Measurements from ENCODE around the gene UAP1L1.

Gene UAP1L1

DNA sequence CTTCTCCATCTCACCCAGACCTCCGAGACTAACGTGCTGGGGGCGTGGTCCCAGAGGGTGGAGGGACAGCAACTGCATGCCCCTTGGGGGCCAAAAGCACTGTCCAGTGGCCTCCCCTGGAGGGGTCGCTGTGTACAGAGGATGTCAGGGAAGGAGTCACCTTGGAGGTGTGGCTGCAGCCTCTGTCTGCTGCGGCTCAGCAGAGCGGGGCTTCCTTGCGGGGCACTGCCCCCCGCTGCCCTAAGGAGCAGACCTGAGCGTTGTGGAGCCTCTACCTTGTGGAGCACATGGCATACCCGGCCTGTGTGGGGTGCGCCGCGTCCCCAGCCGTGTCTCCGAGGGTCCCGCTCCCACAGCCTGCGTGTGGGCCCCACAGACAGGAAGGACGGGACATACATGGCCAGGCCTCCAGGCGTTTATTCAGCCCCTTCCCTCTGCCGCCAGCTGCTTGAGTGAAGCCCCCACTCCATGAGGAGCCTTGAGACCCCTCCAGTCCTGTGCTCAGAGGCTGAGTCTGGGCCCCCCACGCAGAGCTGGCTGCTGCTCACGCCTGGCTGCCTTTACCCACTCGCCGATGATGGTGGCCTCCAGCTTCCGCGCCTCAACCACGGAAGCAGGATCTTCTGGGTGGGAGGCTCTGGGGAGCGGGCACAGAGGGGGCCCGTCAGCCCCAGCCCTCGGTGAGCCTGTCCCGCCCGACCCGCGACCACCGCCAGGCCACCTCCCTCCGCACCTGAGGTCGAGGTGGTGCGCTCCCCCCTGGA lies 33.0 kb downstream of the UAP1L1 start:
- Histone ChIP-seq H3K4me1 (ENCODE audit: control insufficient read depth, insufficient read depth, low read length) (no peaks in the 10 kb centered on the region), H3K9ac (ENCODE audit: low read length) (no peak overlapping the region), H3K9me3 (ENCODE audit: control insufficient read depth, low read length) (no peaks in the 10 kb centered on the region), H3K4me3 (ENCODE audit: low read length) (no peak overlapping the region), H3K36me3 (ENCODE audit: control insufficient read depth, insufficient read depth, low read length, severe bottlenecking) (peaks cover 45% of the 10 kb centered on the region), H3K27me3 (replicated peaks; ENCODE audit: control insufficient read depth, insufficient read depth, low read length) (no peaks in the 10 kb centered on the region)
- DNase-seq (ENCODE audit: low read depth), result no peak

DNA sequence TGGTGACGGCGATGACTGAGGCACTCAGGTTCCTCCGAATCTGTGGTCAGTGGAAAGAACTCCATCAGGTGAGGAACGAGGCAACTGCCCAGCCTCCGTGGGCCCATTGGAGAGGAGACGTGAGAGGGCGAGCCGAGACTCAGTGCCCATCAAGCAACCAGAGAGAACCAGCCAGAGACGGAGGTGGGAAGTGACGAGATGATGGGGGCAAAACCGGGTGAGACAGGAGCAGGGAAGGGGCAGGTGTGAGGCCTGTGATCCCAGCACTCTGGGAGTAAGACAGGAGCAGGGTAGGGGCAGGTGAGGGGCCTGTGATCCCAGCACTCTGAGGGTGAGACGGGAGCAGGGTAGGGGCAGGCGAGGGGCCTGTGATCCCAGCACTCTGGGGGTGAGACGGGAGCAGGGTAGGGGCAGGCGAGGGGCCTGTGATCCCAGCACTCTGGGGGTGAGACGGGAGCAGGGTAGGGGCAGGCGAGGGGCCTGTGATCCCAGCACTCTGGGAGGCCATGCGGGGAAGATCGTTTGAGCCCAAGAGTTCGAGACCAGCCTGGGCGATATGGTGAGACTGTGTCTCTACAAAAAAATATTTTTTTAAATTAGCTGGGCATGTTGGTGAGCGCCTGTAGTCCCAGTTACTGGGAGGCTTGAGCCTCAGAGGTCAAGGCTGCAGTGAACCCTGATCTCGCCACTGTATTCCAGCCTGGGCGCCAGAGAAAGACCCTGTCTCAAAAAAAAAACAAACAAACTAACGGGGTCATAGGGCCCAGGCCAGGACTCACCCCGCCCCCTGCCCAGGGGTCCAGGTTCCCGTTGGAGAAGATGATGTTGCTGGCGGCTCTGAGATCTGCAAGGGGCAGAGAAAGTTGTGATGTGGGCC lies 33.8 kb downstream of the UAP1L1 start:
- Histone ChIP-seq H3K9me3 (ENCODE audit: control insufficient read depth, low read length) (no peaks in the 10 kb centered on the region), H3K27me3 (replicated peaks; ENCODE audit: control insufficient read depth, insufficient read depth, low read length) (no peaks in the 10 kb centered on the region), H3K9ac (ENCODE audit: low read length) (no peak overlapping the region), H3K36me3 (ENCODE audit: control insufficient read depth, insufficient read depth, low read length, severe bottlenecking) (peaks cover 38% of the 10 kb centered on the region), H3K4me3 (ENCODE audit: low read length) (no peak overlapping the region), H3K4me1 (ENCODE audit: control insufficient read depth, insufficient read depth, low read length) (no peaks in the 10 kb centered on the region)
- no peak for DNase-seq (ENCODE audit: low read depth)

DNA sequence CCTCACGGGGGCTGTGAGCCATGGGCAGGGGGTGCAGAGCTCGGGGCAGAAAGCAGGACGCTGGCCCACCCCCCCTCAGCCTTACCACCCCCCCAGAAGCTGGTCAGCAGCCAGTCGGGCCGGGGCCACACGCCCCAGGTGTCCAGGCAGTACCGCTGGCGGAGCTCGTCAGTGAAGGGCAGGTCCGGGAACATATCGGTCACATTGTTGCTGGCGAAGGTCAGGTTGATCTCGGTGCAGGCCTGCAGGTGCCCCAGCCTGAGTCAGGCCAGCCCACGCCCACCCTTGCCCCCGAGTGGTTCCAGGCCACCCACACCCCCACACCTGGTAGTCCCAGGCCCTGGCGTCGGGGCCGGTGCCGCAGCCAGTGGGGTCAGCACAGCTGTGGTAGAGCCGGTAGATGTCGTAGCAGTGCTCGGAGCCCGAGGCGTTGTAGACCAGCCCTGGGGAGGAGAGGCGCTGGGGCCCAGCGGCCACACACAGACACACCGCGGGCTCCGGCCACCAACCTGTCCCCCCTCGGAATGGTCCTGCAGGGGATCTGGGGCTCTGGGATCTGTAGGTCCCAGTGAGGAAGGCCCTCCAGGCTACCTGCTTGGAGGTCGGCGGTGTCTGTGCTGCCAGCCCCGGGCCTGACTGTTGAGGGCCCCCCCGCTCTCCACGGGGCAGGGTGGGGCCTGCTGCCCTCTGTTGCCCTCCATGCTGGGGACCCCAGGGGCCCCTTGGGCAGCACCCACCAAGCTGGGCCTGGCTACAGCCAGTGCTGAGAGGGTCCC lies 34.7 kb downstream of the UAP1L1 start:
- Histone ChIP-seq H3K27me3 (replicated peaks; ENCODE audit: control insufficient read depth, insufficient read depth, low read length) (no peaks in the 10 kb centered on the region), H3K36me3 (ENCODE audit: control insufficient read depth, insufficient read depth, low read length, severe bottlenecking) (peaks cover 31% of the 10 kb centered on the region), H3K9me3 (ENCODE audit: control insufficient read depth, low read length) (no peaks in the 10 kb centered on the region), H3K4me3 (ENCODE audit: low read length) (no peak overlapping the region), H3K9ac (ENCODE audit: low read length) (no peak overlapping the region), H3K4me1 (ENCODE audit: control insufficient read depth, insufficient read depth, low read length) (peaks cover 4% of the 10 kb centered on the region)
- no peak for DNase-seq (ENCODE audit: low read depth)

DNA sequence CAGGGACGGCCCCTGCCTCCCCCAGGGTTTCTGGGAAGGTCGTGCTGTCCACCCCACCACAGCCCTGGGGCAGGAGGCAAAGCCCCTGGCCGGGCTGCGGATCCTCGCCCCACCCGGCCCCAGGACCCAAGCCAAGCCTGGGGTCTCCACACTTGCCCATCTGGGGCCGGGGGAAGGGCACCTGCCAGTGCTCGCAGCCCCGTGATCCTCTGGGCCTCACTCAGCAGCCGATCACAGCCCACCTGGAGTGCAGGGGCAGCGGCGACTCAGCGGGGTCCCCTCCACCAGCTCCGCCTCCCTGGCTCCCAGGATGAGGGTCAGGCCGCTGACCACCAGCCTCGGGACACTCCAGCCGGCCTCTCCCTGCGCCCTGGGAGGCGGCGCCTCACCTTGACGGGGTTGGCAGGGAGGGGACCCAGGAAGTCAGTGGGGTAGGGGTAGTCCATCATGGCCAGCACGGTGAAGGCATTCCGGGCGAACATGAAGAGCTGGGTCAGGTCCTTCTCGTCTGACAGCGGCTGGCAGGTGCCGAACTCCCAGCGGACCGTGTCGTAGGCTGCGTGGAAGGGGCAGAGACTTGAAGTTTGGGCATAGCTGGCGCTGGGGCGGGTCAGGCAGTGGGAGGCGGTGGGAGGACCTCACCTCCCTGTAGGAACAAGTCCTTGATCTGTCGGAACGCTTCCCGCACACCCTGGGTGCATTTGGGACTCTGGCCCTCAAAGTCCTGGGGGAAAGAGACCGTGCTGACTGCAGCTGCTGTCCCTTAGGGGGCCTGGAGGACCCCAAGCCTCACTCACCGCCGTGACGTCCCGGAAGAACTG lies 35.5 kb downstream of the UAP1L1 start:
- H3K4me3 ChIP-seq (ENCODE audit: low read length), result no peak overlapping the region
- no peak for DNase-seq (ENCODE audit: low read depth)
- H3K4me1 ChIP-seq (ENCODE audit: control insufficient read depth, insufficient read depth, low read length), result peaks cover 8% of the 10 kb centered on the region
- H3K9me3 ChIP-seq (ENCODE audit: control insufficient read depth, low read length), result no peaks in the 10 kb centered on the region
- peaks cover 25% of the 10 kb centered on the region for H3K36me3 ChIP-seq (ENCODE audit: control insufficient read depth, insufficient read depth, low read length, severe bottlenecking)
- no peak overlapping the region for H3K9ac ChIP-seq (ENCODE audit: low read length)
- H3K27me3 ChIP-seq (replicated peaks; ENCODE audit: control insufficient read depth, insufficient read depth, low read length), result no peaks in the 10 kb centered on the region

DNA sequence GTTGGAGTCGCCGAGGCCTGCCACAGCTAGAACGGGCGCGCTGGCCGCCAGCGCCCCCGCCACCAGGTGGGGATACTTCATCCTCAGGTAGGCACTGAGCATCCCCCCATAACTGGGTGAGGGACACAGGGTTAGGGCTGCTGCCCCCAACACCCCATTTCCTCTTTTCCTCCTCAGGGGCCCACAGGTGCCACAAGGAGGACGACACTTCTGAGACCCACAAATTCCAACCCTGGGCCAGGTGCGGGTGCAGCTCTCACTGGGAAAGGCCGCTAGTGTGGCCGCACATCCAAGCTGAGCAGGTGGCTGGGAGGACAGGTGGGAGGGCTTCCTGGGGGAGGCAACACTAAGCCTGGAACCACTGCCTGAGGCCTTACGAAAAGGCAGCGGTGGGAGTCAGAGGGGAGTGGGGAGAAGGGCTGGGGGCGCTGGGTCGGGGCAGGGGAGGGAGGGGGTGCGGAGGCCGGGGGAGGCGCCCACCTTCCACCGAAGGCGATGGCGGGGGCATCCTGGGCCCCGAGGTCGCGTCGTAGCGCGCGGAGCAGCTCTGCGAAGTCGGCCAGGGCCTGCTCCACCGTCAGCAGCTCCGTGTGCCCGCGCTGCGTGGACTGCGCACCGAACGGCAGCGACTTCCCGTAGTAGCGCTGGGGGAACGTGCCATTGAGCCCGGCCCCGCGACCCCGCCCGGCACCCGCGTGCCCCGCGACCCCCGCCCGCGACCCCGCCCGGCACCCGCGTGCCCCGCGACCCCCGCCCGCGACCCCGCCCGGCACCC lies 36.3 kb downstream of the UAP1L1 start:
- Histone ChIP-seq H3K4me1 (ENCODE audit: control insufficient read depth, insufficient read depth, low read length) (peaks cover 8% of the 10 kb centered on the region), H3K4me3 (ENCODE audit: low read length) (no peak overlapping the region), H3K36me3 (ENCODE audit: control insufficient read depth, insufficient read depth, low read length, severe bottlenecking) (peaks cover 18% of the 10 kb centered on the region), H3K9ac (ENCODE audit: low read length) (no peak overlapping the region), H3K27me3 (replicated peaks; ENCODE audit: control insufficient read depth, insufficient read depth, low read length) (no peaks in the 10 kb centered on the region), H3K9me3 (ENCODE audit: control insufficient read depth, low read length) (no peaks in the 10 kb centered on the region)
- no peak for DNase-seq (ENCODE audit: low read depth)

DNA sequence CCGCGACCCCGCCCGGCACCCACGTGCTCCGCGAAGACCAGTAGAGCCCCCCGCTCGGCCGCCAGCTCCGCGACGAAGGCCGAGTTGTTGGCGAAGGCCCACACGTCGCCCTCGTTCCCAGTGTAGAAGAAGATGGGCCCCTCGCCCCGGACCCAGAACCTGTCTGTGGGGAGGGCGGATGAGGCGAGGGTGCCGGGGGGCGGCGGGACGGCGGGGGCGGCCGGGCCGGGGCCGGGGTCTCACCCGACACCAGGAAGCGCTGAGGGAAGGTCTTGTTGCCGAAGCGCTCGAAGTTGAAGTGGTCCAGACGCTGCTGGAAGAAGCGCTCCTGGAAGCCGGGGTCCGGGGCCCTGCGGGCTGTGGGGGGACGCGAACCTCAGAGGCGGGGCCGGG lies 36.9 kb downstream of the UAP1L1 start:
- Histone ChIP-seq H3K4me1 (ENCODE audit: control insufficient read depth, insufficient read depth, low read length) (peaks cover 8% of the 10 kb centered on the region), H3K36me3 (ENCODE audit: control insufficient read depth, insufficient read depth, low read length, severe bottlenecking) (peaks cover 11% of the 10 kb centered on the region), H3K4me3 (ENCODE audit: low read length) (peak overlapping the region; percentile 73), H3K9ac (ENCODE audit: low read length) (peak overlapping the region; percentile 39), H3K9me3 (ENCODE audit: control insufficient read depth, low read length) (no peaks in the 10 kb centered on the region), H3K27me3 (replicated peaks; ENCODE audit: control insufficient read depth, insufficient read depth, low read length) (no peaks in the 10 kb centered on the region)
- no peak for DNase-seq (ENCODE audit: low read depth)

- peak; percentile 82 for DNase-seq (ENCODE audit: low read depth)
- Histone ChIP-seq H3K4me1 (ENCODE audit: control insufficient read depth, insufficient read depth, low read length) (peaks cover 8% of the 10 kb centered on the region), H3K9ac (ENCODE audit: low read length) (peak within 1 kb of the TSS; percentile 49), H3K36me3 (ENCODE audit: control insufficient read depth, insufficient read depth, low read length, severe bottlenecking) (peaks cover 10% of the 10 kb centered on the region), H3K27me3 (replicated peaks; ENCODE audit: control insufficient read depth, insufficient read depth, low read length) (no peaks in the 10 kb centered on the region), H3K9me3 (ENCODE audit: control insufficient read depth, low read length) (no peaks in the 10 kb centered on the region), H3K4me3 (ENCODE audit: low read length) (peak within 1 kb of the TSS; percentile 73)
Observed at GRCh38 chr9:137114613-137115393, 37.5 kb downstream of the UAP1L1 start, which contains the start of gene DPP7. TSS of gene DPP7 (minus strand) at chr9:137114733. CDS start at chr9:137114713, 20 bp downstream.

GRCh38 chr9:137115394-137116026 lies 38.2 kb downstream of the UAP1L1 start:
- Histone ChIP-seq H3K27me3 (replicated peaks; ENCODE audit: control insufficient read depth, insufficient read depth, low read length) (no peaks in the 10 kb centered on the region), H3K9ac (ENCODE audit: low read length) (no peak overlapping the region), H3K4me3 (ENCODE audit: low read length) (no peak overlapping the region), H3K36me3 (ENCODE audit: control insufficient read depth, insufficient read depth, low read length, severe bottlenecking) (peaks cover 5% of the 10 kb centered on the region), H3K9me3 (ENCODE audit: control insufficient read depth, low read length) (no peaks in the 10 kb centered on the region), H3K4me1 (ENCODE audit: control insufficient read depth, insufficient read depth, low read length) (peaks cover 8% of the 10 kb centered on the region)
- DNase-seq (ENCODE audit: low read depth), result no peak

DNA sequence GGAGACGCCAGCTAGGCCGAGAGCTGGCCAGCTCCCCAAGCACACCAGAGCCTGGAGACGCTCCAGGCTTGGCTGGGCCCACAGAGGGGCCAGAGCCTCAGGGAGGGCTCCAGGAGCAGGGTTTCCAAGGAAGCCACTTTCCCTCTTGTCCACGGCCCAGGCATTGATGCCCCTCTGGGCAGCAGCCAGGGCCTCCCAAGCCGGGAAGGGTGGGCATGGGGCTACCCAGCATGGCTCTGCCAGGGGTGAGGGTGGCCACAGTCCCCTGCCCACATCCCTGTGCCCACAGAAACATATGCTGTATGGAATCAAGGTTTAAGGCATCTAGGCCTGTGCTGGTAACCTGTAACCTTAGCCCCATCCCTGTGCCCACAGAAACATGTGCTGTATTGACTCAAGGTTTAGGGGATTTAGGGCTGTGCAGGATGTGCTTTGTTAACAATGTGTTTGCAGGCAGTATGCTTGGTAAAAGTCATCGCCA lies 38.8 kb downstream of the UAP1L1 start:
- Histone ChIP-seq H3K27me3 (replicated peaks; ENCODE audit: control insufficient read depth, insufficient read depth, low read length) (no peaks in the 10 kb centered on the region), H3K9me3 (ENCODE audit: control insufficient read depth, low read length) (no peaks in the 10 kb centered on the region), H3K4me3 (ENCODE audit: low read length) (no peak overlapping the region), H3K36me3 (ENCODE audit: control insufficient read depth, insufficient read depth, low read length, severe bottlenecking) (no peaks in the 10 kb centered on the region), H3K9ac (ENCODE audit: low read length) (no peak overlapping the region), H3K4me1 (ENCODE audit: control insufficient read depth, insufficient read depth, low read length) (peaks cover 8% of the 10 kb centered on the region)
- no peak for DNase-seq (ENCODE audit: low read depth)

Data from adipocyte (in vitro differentiated cells).